ENCODE results near the gene HS3ST1.

HS3ST1 gene

GRCh38 chr4:11415409-11416070 lies 13.2 kb downstream of the HS3ST1 start:
- TF ChIP-seq CTCF (IDR thresholded peaks at IDR 0.05; ENCODE audit: low read depth, low read length) = no peak
- H3K4me3 ChIP-seq (ENCODE audit: low read depth, low read length) = no peak overlapping the region
- no peak for DNase-seq (ENCODE audit: low read depth, low spot score)
- in situ Hi-C loops (cut with HindIII; ENCODE audit: low sequenced_read_pairs) = no loop called here

GRCh38 chr4:11412211-11412610 lies 16.5 kb downstream of the HS3ST1 start:
- H3K4me3 ChIP-seq (ENCODE audit: low read depth, low read length) = no peak overlapping the region
- in situ Hi-C loops (cut with HindIII; ENCODE audit: low sequenced_read_pairs) = no loop called here
- no peak for TF ChIP-seq CTCF (IDR thresholded peaks at IDR 0.05; ENCODE audit: low read depth, low read length)
- no peak for DNase-seq (ENCODE audit: low read depth, low spot score)

- no peak overlapping the region for H3K4me3 ChIP-seq (ENCODE audit: low read depth, low read length)
- in situ Hi-C loops (cut with HindIII; ENCODE audit: low sequenced_read_pairs) = no loop called here
- no peak for TF ChIP-seq CTCF (IDR thresholded peaks at IDR 0.05; ENCODE audit: low read depth, low read length)
Observed at GRCh38 chr4:11409632-11410031, 19.1 kb downstream of the HS3ST1 start.

GRCh38 chr4:11408233-11408967 lies 20.3 kb downstream of the HS3ST1 start:
- H3K4me3 ChIP-seq (ENCODE audit: low read depth, low read length) = no peak overlapping the region
- in situ Hi-C loops (cut with HindIII; ENCODE audit: low sequenced_read_pairs) = no loop called here
- DNase-seq (ENCODE audit: low read depth, low spot score) = no peak
- TF ChIP-seq CTCF (IDR thresholded peaks at IDR 0.05; ENCODE audit: low read depth, low read length) = no peak

More at GRCh38 chr4:11409632-11410031, 19.1 kb downstream of the HS3ST1 start:
- no peak for DNase-seq (ENCODE audit: low read depth, low spot score)

GRCh38 chr4:11407551-11407950 lies 21.1 kb downstream of the HS3ST1 start:
- TF ChIP-seq CTCF (IDR thresholded peaks at IDR 0.05; ENCODE audit: low read depth, low read length) = no peak
- DNase-seq (ENCODE audit: low read depth, low spot score) = no peak
- H3K4me3 ChIP-seq (ENCODE audit: low read depth, low read length) = no peak overlapping the region
- in situ Hi-C loops (cut with HindIII; ENCODE audit: low sequenced_read_pairs) = no loop called here

GRCh38 chr4:11404431-11404830 lies 24.3 kb downstream of the HS3ST1 start:
- no peak for DNase-seq (ENCODE audit: low read depth, low spot score)
- in situ Hi-C loops (cut with HindIII; ENCODE audit: low sequenced_read_pairs) = no loop called here
- H3K4me3 ChIP-seq (ENCODE audit: low read depth, low read length) = no peak overlapping the region
- TF ChIP-seq CTCF (IDR thresholded peaks at IDR 0.05; ENCODE audit: low read depth, low read length) = no peak

Measured in astrocyte of the spinal cord (primary cell).